ENCODE data around the gene SLC49A4. TPM values are rescaled to one million over a fixed set of nuclear protein-coding genes. Genes with fewer than 3 reads are reported as not detected.

SLC49A4 gene
- polyA plus RNA-seq, 3 donors = 12.9 to 19.0 (median 18.6) TPM

DNA sequence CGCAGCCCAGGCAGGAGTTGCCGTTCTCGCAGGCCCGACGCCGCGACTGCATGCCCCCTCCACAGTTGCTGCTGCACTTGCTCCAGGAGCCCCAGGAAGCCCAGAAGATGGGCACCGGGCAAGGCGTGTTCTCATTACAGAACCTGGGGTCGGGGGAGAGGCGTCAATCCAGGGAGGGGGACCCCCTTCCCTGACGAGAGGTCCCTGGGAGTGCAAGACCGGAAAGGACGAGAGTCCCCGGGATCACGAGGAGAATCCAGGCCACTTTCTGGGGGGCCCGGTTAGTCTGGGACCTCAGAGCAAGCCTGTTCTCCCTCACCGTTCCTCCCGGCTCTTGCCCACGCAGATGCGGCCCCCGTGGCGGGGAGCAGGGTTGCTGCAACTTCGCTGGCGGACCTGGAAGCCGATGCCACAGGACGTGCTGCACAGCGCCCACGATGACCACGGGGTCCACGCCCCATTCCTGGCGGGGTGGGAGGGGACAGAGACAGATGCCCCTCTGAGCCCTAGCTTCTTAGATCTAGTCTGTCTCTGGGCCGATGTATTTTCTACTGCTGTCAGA is 118.8 kb downstream of the SLC49A4 start:
- Mint-ChIP-seq H3K9me3 (peaks cover 0 to 2% (median 0%) of the 10 kb centered on the region in 7 donors), H3K27ac (no peak overlapping the region), H3K4me1 (no peaks in the 10 kb centered on the region), H3K36me3 (no peaks in the 10 kb centered on the region), H3K27me3 (ENCODE audit: low read depth in 3 of 3) (peaks cover 17 to 54% (median 26%) of the 10 kb centered on the region in 3 donors), H3K4me3 (peak overlapping the region in 1 of 2 donors; percentile 57)
- Histone ChIP-seq H4K20me1 (ENCODE audit: insufficient read depth, low read length) (no peaks in the 10 kb centered on the region), H3K4me3 (replicated peaks in 1 of 3; ENCODE audit: low read depth in 2 of 3, low read length in 3 of 3) (no peak overlapping the region), H3K27me3 (ENCODE audit: control insufficient read depth in 2 of 2, insufficient read depth in 2 of 2, low read length in 2 of 2) (peaks cover 0 to 37% of the 10 kb centered on the region in 2 donors), H3K36me3 (replicated peaks in 1 of 2; ENCODE audit: control insufficient read depth in 1 of 2, insufficient read depth in 2 of 2, low read length in 2 of 2) (no peaks in the 10 kb centered on the region), H3K4me2 (replicated peaks; ENCODE audit: extremely low read depth, low read length, poor library complexity, severe bottlenecking) (no peak overlapping the region), H2AFZ (ENCODE audit: insufficient read depth, low read depth, low read length, poor library complexity, severe bottlenecking) (peak overlapping the region; percentile 35), H3K27ac (ENCODE audit: low read depth in 1 of 2, low read length in 2 of 2) (no peak overlapping the region), H3K9me3 (replicated peaks in 1 of 2; ENCODE audit: control insufficient read depth in 1 of 2, insufficient read depth in 1 of 2, low read length in 2 of 2) (no peaks in the 10 kb centered on the region), H3K79me2 (ENCODE audit: insufficient read depth, low read length) (no peaks in the 10 kb centered on the region), H3K4me1 (ENCODE audit: control insufficient read depth in 1 of 2, insufficient read depth in 2 of 2, low read length in 2 of 2) (no peaks in the 10 kb centered on the region), H3K9ac (ENCODE audit: insufficient read depth, low read length, poor library complexity, severe bottlenecking) (no peak overlapping the region)
- no peak for DNase-seq
- 67% methylated on average over 33 of the region's 33 CpGs for WGBS (ENCODE audit: insufficient coverage)
- intact Hi-C loops (cut with micrococcal nuclease) = no loop called here
- TF ChIP-seq, protein P1, sequence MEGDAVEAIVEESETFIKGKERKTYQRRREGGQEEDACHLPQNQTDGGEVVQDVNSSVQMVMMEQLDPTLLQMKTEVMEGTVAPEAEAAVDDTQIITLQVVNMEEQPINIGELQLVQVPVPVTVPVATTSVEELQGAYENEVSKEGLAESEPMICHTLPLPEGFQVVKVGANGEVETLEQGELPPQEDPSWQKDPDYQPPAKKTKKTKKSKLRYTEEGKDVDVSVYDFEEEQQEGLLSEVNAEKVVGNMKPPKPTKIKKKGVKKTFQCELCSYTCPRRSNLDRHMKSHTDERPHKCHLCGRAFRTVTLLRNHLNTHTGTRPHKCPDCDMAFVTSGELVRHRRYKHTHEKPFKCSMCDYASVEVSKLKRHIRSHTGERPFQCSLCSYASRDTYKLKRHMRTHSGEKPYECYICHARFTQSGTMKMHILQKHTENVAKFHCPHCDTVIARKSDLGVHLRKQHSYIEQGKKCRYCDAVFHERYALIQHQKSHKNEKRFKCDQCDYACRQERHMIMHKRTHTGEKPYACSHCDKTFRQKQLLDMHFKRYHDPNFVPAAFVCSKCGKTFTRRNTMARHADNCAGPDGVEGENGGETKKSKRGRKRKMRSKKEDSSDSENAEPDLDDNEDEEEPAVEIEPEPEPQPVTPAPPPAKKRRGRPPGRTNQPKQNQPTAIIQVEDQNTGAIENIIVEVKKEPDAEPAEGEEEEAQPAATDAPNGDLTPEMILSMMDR (IDR thresholded peaks at IDR 0.05) = no peak

GRCh38 chr3:122915300-122916055 is 120.6 kb downstream of the SLC49A4 start:
- H3K4me1 ChIP-seq (ENCODE audit: control insufficient read depth in 1 of 2, insufficient read depth in 2 of 2, low read length in 2 of 2) = no peaks in the 10 kb centered on the region
- H4K20me1 ChIP-seq (ENCODE audit: insufficient read depth, low read length) = no peaks in the 10 kb centered on the region
- no peaks in the 10 kb centered on the region for H3K36me3 Mint-ChIP-seq
- no peak overlapping the region for H2AFZ ChIP-seq (ENCODE audit: insufficient read depth, low read depth, low read length, poor library complexity, severe bottlenecking)
- TF ChIP-seq, protein P1 (IDR thresholded peaks at IDR 0.05) = no peak
- H3K27ac ChIP-seq (ENCODE audit: low read depth in 1 of 2, low read length in 2 of 2) = no peak overlapping the region
- no peak overlapping the region for H3K4me2 ChIP-seq (replicated peaks; ENCODE audit: extremely low read depth, low read length, poor library complexity, severe bottlenecking)
- H3K27ac Mint-ChIP-seq = no peak overlapping the region
- H3K4me1 Mint-ChIP-seq = no peaks in the 10 kb centered on the region
- H3K36me3 ChIP-seq (replicated peaks in 1 of 2; ENCODE audit: control insufficient read depth in 1 of 2, insufficient read depth in 2 of 2, low read length in 2 of 2) = no peaks in the 10 kb centered on the region
- no peak overlapping the region for H3K4me3 ChIP-seq (replicated peaks in 1 of 3; ENCODE audit: low read depth in 2 of 3, low read length in 3 of 3)
- intact Hi-C loops (cut with micrococcal nuclease) = no loop called here
- peaks cover 0 to 47% of the 10 kb centered on the region in 2 donors for H3K27me3 ChIP-seq (ENCODE audit: control insufficient read depth in 2 of 2, insufficient read depth in 2 of 2, low read length in 2 of 2)
- no peak overlapping the region for H3K4me3 Mint-ChIP-seq
- no peaks in the 10 kb centered on the region for H3K79me2 ChIP-seq (ENCODE audit: insufficient read depth, low read length)
- H3K9me3 ChIP-seq (replicated peaks in 1 of 2; ENCODE audit: control insufficient read depth in 1 of 2, insufficient read depth in 1 of 2, low read length in 2 of 2) = no peaks in the 10 kb centered on the region
- peaks cover 0 to 4% (median 0%) of the 10 kb centered on the region in 7 donors for H3K9me3 Mint-ChIP-seq
- WGBS (ENCODE audit: insufficient coverage) = 90% methylated on average over 13 of the region's 17 CpGs
- H3K9ac ChIP-seq (ENCODE audit: insufficient read depth, low read length, poor library complexity, severe bottlenecking) = no peak overlapping the region
- no peak for DNase-seq
- H3K27me3 Mint-ChIP-seq (ENCODE audit: low read depth in 3 of 3) = peaks cover 24 to 57% (median 32%) of the 10 kb centered on the region in 3 donors
